ENCODE results near the gene ULBP1.
A peak's percentile ranks its signal among the peaks of the same experiment; 100 is the strongest.
"Not testable (repeated sequence)": the region's sequence is repeated elsewhere in the genome, so short reads cannot be mapped to it uniquely, and the experiment has no call there.

ULBP1 gene

DNA sequence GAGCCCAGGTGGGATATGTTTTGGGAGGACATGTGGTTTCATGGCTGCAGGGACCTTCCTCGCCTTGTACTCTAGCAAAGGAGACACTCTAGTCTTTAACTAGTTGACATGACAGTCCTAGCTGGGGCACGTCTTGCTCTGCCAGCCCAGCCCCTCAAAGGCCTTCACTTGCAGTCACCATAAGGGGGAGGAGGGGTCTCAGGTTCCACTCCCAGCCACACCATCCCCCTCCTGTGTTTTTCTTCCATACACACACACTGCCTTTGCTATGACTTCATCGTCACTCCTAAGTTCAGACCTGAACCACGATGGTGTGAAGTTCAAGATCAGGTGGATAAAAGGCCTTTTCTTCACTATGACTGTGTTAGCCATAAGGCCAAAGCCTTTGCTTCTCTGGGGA, 13.5 kb downstream of the ULBP1 start:
- DNase-seq (ENCODE audit: low read depth) = no peak

DNA sequence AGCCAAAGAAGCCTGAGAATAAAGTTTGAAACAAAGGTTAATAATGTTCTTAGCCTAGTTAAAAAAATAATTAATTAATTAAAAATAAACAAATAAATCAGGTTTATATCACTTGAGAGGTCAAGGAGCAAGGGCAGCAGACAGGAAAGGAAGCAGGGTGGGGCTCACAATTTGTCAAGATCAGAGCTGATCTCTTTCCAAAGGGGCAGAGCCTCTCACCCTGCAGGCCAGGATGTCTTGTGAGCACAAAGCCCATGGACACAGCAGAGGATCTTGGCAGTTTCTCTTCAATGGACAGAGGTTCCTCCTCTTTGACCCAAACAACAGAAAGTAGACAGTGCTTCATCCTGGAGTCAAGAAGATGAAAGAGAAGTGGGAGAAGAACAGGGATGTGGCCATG, 14.9 kb downstream of the ULBP1 start:
- DNase-seq (ENCODE audit: low read depth) = no peak

DNA sequence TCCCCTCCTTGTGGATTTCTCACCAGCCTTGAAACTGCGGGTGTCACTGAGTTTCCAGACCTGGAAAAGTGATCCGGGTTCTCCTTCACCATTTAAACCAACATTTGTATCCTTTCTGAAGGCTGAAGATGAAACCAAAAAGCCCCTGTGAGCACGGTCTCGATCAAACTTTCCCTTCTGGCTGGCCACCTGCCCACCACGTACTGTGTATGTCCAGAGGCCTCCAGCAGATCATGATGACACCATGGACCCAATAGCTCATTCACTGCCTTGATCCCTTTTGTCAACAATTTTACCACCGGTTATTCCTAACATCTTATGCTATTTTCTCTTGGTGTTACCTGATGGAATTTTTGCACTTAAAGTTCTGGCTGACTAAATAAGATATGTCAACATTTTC, 15.6 kb downstream of the ULBP1 start:
- DNase-seq (ENCODE audit: low read depth) = no peak

DNA sequence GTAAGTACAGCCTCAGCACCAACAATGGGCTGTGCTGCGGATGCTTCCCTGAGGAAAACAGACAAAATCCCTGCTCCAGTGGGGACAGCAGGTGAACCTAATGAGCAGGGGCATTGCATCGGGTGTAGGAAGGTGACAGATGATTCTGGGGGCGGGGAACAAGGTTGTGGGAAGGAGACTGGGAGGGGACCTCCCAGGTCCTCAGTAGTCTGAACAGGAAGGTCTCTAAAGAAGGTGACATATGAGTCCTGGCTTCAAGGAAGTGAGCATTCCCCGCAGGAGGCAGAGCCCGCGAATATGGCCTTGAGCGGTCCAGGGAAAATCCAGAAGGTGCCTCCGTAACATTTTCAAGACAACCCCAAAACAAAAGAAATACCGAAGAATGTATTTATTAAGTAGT, 19.4 kb downstream of the ULBP1 start:
- DNase-seq (ENCODE audit: low read depth) = no peak

DNA sequence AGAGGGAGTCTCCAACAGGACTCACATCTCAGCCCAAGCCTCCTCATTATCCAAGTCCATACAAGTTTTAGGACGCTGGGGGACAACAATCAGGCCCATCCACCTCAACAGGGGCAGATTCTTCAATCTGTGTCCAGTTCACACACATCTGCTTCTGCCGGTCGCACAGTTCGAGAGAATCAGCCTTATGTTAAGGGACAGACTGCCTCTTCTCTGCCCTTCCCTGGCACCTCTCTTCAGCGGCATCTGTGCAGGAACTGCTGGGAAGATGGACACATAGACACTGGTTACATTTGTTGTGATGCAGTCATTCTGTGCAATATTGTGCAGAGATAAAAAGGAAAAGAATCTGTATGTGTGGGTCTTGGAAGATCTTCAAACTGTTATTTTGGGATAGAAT, 21.0 kb downstream of the ULBP1 start:
- no peak for DNase-seq (ENCODE audit: low read depth)

DNA sequence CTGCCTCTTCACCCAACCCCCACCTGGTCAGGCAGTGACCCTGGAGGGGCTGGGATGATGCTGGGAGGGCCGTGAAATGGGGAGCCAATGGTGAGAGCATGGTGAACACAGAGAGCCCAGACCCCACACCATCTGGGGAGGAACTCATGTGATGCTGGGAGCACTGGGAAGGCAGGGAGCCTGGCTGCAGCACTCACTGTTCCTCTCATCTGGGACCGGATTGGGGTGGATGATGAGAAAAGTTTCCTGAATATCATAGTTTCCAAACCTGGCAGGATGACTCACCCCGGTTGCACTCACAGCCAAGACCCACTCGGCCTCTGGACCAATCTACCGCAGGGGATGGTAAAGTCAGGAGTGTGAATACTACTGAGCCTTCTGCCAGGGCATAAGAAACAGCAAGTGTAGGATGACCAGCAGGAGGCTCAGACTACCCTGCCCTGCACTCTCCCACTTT, 21.8 kb downstream of the ULBP1 start:
- DNase-seq (ENCODE audit: low read depth) = no peak

DNA sequence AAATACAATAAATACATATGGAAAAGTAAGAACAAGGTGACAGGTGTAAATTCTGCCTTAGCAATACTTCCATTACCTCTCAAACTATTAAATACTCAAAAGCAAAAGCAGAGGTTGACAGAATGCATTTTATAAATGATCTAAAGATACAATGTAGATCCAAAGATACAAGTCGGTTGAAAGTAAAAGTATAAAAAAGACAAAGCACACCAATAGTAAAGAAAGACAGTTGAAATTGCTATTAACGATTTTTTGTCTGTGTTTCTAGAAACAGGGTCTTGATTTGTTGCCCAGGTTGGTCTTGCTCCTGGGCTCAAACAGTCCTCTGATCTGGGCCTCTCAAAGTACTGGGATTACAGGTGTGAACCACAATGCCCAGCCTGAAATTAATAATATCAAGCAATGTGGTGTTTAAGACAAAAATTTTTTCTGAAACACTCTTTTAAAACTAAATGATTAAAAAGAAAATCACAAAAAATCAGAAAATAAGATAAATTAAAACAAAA, 23.9 kb downstream of the ULBP1 start:
- no peak for DNase-seq (ENCODE audit: low read depth)

DNA sequence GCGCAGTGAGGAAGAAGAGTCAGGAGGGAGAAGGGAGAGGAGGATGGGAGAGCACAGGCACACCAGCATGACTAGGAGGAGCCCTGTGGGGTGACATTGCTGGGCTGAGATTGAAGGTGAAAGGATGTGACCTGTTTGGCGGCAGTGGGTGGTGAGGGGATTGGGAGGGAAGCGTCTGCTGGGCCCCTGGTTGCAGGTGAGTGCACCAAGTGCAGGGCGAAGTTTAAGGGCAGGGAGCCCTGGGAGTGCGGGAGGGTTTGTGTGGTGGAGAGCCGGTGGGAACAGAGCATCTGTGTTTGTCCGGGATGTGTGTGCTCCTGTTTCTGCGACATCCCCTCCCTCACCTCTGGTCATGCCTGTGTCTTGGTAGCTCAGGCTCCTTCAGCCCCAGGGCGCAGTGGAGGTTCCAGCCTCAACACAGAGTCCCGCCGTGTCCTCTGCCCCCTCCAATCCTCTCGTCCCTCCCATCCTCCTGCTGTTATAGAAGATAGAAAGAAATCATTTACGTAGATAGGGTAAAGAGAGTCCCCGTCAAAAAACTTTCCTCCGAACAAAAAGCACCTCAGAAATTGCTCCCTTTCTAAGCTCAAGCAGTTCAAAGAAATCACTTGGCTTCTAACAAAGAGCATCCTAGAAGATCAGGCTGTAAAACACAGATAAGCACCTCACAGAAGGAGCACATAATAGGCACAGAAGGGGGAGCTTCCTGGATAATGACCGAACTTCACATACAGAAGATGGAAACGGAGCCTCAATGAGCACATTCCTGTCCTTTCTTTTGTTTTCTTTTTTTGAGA, 25.0 kb downstream of the ULBP1 start:
- no peak for DNase-seq (ENCODE audit: low read depth)

DNA sequence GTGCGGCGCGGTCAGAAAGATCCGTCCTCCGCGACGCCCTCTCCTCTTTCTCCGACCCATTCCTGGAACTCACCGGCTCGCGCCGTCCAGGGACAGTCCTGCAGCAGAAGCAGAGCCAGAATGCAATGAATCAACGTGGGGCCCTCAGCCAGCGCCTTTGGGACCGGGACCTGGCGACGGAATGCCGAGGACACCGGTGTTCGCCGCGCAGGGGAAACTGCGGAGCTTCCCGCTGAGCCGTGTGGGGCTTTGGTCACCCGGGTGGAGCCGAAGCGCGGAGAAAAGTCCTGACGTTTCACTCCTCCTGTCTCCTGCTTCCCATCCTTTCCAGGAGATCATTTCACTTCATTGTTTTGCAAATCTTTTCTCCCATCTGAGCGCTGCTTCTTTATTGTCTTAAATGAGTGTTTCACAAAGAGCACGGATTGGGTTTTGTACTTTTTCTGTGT, 26.5 kb downstream of the ULBP1 start:
- no peak for DNase-seq (ENCODE audit: low read depth)

DNA sequence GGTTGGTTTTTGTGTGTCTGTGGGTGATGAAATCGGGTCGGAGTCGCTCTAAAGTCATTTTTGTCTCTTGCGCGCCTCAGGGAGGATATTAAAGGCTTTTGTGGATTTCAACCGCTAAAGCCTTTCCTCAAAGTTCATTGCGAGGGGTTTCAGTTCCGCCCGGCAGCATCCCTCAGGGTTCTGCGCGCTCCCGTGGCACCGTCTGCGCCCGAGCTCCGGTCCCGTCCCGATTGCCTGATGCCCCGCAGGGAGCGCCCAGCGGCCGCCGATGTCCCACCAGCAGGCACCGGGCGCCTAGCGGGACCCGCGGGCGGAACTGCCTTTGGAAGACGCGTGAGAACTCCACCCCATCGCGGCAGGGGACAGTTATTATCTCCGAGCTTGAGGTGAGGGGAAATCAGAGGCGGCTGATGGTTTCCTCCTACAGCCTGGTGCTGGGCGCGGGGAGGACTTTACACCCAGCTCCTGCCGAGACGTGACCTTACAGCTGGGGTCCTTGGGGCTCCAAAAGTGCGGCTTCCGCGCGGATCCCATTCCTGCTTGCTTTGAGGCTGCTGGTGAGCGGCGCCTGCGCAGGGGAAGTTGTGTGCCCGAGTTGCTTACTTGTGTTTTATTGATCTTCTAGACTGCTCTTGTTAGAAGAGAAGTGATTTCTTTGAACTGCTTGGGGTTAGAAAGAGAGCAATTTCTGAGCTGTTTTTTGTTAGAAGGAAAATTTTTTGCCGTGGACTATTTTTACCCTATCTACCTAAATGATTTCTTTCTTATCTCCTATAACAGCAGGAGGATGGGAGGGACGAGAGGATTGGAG, 27.1 kb downstream of the ULBP1 start:
- no peak for DNase-seq (ENCODE audit: low read depth)

DNA sequence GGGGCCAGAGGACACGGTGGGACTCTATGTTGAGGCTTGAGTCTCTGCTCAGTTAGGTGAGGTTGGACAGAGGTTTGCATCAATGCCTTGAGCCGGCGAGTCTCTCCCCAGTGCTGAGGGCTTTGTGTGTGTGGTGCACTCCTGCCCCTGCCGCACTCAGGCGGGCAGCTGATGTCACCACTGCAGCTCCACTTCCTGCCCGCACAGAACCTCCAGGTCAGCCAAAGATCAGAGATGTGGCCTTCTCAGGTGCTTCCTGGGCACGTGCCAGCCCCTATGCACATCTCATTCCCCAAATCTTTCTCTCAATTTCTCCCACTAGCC, 27.7 kb downstream of the ULBP1 start:
- DNase-seq (ENCODE audit: low read depth) = not testable (repeated sequence)

DNA sequence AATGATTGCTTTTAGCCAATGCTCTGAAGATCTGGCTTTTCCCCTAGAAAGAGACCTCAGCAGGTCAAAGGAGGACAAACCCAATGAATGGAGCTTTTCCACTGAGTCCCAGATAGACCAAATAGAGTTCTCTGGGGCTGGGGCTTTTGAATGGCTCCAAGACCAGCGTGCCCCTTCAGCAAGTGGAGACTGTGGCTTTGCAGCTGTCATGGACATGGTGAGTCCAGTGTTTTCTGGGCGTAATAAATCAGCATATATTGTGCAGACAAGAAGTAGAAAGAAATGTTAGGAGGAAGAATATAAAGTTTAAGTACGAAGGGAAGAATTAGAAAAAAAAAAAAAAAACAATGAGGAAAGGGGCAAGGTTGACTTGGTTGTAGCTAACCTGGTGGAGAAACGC, 28.1 kb downstream of the ULBP1 start:
- no peak for DNase-seq (ENCODE audit: low read depth)

DNA sequence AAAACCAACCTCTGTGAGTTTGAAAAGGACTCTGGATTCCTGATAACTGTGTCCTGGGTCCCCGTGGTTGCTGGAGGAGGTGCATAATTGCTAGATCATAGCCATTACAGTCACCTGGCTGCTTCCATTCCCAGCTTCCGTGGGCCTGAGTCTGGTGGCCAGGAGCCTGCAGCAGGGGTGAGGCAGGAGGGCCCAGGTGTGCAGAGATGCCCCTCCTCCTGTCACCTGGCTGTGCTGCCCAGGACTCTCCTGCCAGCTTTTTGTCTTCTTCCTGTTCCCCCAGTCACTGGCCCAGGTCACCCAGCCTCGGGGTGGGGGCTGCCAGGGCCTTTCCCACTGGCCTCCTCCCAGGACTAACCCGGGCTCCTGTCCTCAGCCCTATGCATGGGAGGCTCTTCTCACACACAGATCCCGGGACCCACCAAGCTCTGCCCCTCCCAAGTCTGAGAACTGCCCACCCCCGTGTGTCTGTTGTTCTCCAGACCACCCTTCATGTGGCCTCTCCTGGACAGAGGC, 31.6 kb downstream of the ULBP1 start:
- DNase-seq (ENCODE audit: low read depth) = no peak

DNA sequence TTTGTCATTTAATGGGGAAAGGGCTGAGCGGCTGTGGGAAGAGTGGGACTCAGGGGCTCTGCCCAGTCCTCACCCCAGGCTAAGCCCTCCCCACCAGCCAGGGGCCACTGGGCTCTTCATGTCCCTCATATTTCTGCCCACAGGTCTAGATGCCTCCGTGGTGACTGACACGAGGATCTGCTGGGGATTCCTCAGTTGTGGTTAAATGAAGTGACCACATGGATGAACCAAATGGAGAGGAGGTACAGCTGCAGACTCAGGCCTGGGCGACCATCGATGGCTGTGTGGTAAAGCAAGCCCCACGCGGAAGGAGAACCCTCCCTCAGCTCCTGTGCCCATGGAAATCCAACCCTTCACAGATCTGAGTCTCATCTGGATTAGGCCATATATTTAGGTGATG, 32.2 kb downstream of the ULBP1 start:
- DNase-seq (ENCODE audit: low read depth) = no peak

DNA sequence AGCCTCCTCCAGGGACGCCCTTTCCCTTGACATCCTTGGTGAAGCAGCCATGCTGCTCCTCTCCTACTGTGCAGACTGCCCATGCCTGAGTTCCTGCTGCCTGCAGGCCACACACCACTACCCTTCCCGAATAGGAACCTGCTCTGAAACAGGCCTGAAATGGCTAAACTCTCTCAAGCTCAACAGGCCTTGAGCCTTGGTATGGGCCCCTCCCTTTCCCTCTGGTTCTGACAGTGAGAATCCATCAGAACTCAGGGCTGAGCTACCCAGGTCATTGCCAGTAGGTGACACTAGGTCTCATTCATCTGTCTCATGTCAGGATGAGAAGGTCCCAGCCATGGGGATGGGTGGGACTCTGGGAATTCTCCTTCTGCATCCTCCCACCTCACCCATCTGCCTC, 35.9 kb downstream of the ULBP1 start:
- no peak for DNase-seq (ENCODE audit: low read depth)

DNA sequence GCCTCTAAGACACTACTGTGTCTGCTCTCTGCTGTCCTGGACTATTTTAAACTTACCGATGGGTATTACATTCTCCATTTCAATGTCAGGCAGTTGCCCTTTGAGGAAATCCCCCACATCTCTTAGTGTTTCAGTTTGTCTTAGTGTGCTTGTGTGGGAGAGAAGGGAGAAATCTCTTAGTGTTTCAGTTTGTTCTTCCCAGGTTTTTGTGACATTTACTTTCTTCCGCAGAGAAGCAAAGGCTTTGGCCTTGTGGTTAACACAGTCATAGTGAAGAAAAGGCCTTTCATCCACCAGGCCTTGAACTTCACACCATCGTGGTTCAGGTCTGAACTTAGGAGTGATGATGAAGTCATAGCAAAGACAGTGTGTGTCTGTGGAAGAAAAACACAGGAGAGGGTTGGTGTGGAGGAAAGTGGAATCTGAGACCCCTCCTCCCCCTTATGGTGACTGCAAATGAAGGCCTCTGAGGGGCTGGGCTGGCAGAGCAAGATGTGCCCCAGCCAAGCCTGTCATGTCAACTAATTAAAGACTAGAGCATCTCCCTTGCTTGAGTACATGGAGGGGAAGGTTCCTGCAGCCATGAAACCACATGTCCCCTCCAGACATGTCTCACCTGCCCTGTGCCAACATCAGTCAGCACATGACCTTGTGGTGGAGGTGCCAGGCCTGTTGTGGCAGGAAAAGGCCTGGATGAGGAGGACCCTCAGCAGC, 37.7 kb downstream of the ULBP1 start:
- DNase-seq (ENCODE audit: low read depth) = no peak

DNA sequence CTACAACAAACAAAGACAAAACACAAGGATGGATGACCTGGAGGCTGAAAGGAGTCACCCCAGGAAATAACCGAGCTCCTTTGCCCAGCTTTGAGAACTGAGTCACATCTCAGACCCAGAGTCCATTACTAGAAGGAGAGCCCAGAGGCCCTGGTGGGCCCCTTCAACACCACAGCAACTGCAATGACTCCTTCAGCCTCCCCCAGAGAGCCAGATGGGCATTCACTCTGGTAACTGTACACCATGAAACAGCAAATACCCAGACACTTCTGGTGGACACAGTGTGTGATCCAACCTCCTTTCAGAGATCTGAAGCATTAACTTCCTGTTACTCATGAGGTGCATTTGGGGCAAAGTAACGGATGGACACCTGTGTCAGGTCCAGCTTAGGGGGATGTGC, 39.0 kb downstream of the ULBP1 start:
- no peak for DNase-seq (ENCODE audit: low read depth)

DNA sequence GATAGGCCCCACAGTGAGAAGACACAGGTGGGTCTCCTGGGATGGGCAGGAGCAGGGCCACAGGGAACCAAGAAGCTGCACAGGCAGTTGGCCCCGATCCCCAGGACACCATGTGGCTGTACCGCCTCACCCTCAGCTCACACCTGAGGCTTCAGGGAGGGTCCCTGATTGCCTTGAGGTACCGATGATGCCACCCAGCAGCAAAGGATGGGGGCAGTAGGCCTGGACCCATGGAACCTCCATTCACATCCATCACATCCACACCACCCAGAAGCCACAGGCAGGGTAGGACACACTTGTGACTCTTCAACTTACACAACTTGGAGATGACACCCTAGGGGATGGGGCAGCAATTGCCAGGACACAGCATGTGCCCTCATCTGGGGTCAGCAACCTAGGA, 39.9 kb downstream of the ULBP1 start:
- not testable (repeated sequence) for DNase-seq (ENCODE audit: low read depth)

DNA sequence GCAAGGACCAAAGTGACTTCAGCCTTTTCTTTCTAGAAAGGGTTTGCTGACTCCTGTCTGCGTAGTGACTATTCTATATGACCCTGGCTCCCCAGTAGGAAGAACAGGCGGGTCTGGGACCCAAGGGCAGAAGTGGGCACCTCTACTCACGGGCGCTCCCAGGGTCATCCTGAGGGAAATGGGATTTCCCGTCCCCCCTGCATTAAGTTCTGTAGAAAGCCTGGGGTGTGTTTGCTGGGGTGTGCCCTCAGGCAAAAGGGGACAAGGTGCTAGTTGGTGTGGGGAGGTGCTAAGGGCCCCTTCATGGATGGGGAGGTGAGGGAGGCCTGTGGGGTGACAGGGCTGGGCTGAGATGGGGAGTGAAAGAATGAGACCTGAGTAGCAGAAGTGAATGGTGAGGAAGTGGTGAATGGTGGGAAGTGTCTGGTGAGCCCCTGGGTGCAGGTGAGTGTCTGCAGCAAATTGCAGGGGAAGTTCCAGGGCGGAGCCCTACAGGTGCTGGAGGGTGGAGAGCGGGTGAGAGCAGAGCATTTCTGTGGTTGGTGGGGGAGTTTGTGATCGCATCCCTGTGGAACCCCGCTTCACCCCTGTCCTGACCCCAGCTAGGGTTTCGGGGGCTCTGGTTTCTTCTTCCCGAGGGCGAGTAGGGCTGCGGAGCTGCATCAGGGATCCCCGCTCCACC, 40.5 kb downstream of the ULBP1 start:
- DNase-seq (ENCODE audit: low read depth) = no peak

DNA sequence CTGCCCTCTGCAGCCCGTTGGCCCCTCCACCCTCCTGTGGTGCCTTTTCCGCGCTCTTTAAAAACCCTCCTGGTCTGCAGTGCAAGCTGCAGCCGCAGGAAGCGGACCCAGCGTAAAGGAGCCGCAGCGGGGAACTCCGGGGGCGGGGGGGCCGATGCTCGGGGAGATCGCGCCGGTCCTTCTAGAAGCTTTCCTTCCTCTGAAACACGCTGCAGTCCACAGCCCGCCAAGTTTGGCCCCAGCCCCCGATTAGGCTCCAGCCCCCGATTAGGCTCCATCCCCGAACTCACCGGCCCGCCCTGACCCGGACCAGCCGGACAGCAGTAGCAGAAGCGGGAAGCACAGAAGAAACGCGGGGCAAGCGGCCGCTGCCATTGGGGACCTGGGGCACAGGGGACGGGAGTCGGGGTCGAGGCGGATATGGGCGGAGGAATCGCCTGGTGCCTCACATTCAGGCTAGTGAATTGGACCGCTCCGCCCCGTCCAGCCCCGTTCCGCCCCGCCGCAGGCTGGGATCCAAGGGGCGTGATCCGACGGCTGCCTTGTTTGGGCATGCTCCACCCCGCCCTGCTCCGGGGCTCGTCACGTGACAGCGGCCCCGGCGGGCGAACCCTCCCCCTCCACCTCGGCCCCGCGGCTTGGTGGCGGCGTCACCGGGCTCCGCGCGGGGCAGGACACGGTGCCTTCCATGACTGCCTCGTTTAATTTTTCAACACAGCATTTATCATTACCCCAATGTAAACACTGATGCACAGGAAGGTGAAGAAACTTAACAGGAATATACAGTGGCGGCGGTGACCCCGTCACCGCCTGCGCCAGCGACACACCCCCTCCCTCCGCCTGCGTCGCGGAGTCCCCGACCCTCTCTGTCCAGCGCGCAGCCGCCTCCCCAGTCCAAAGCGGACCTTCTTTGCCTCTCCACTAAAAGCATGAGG, 41.3 kb downstream of the ULBP1 start:
- DNase-seq (ENCODE audit: low read depth) = peak; percentile 77

Data from stimulated activated CD8-positive, alpha-beta memory T cell treated with anti-CD3 and anti-CD28 coated beads, Interleukin-15, amount 100 ng/mL, for 1 hour (primary cell).